Stimulated activated CD8-positive, alpha-beta memory T cell treated with anti-CD3 and anti-CD28 coated beads, Interleukin-7, amount 100 ng/mL, for 1 hour (primary cell): ENCODE measurements around the gene EHD3.
"Not testable (repeated sequence)": the region's sequence is repeated elsewhere in the genome, so short reads cannot be mapped to it uniquely, and the experiment has no call there.

Experiments used
- DNase-seq, 2 donors: peaks; one replicate each; pipeline ENCODE4 v3.0.0-alpha.2; 2020; ENCODE audit warnings: low read depth in 2 of 2

The EHD3 gene

GRCh38 chr2:31255911-31256571 is 22.1 kb downstream of the EHD3 start:
- no peak for DNase-seq

DNA sequence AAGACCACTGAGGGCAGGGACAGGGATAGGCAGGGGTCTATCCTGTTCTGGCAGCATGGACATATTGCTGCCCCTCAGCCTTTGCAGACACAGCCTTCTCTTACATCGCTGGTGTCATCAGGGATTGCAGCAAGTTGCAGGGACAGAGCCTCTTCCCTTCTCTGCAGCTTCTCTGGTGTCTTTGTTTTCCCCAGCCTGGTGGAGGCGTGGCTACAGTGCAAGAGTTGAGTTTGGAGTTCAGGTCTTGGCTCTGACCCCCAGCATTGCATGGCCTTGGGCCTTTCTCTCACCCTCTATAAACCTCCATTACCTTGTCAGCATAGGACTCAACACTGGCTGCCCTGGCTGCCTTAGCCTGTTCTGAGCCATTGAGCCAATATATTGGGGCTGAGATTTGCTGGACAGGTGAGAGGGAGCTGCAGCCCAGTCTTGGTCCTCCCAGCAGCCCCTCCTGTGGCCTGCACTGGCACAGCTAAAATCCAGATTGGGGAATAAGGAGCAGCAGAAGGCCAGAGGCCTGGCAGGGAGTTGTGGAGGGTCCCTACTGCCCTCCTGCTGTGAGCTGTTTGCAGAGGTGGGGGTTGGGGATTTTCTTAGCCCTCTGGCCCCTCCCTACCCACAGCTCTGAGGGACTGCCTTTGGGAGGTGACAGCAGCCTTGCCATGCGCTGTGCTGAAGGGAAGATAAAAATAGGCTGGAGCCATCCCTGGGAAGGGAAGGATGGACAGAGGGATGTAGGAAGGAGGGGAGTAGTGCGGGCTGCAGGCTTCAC is 22.8 kb downstream of the EHD3 start:
- no peak for DNase-seq

DNA sequence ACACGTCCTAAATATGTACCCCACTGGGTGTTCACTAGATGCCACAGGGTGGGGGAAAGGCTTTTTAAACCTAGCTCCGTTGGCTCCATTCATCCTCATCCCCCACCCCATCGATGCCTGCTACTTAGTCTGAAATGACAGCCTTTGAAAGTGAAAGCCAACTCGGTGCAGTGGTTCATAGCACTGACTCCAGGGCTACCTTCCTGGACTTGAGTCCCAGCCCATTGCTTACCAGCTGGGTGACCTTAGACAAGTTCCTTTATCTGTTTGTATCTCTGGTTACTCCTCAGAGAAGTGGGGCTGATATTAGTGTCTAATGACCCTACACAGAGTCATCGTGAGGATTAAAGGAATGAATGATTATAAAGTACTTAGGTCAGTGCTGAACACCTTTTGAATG is 24.4 kb downstream of the EHD3 start:
- no peak for DNase-seq

GRCh38 chr2:31259075-31259474 is 25.1 kb downstream of the EHD3 start:
- no peak for DNase-seq

- no peak for DNase-seq
Observed at GRCh38 chr2:31260870-31261269, 26.9 kb downstream of the EHD3 start.

- DNase-seq = no peak
Observed at GRCh38 chr2:31263636-31264190, 29.8 kb downstream of the EHD3 start.

GRCh38 chr2:31265234-31265633 is 31.3 kb downstream of the EHD3 start:
- no peak for DNase-seq

GRCh38 chr2:31266804-31267203 is 32.9 kb downstream of the EHD3 start:
- no peak for DNase-seq

- DNase-seq = no peak
Observed at GRCh38 chr2:31267437-31268120, 33.6 kb downstream of the EHD3 start.

GRCh38 chr2:31268344-31268743 is 34.4 kb downstream of the EHD3 start:
- DNase-seq = no peak

GRCh38 chr2:31269087-31269486 is 35.1 kb downstream of the EHD3 start:
- DNase-seq = no peak

GRCh38 chr2:31270131-31270530 is 36.2 kb downstream of the EHD3 start:
- DNase-seq = no peak

GRCh38 chr2:31270822-31271231 is 36.9 kb downstream of the EHD3 start:
- DNase-seq = no peak

DNA sequence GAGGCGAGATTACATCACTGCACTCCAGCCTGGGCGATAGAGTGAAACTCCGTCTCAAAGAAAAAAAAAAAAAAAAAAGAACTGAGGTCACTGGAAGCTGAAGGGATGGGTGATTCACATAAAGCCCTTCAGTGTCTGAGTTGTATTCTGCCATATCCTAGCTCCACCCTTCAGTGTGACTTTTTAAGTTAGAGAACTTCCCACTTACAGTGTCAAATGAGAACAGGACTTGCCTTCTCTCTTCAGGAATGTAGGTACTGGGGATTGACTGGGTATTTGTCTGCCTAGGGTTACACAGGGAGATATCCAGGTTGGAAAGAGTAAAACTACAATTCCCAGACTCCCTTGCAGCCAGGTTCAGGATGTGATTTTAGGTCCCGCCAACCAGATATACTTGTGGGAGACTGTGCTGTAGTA is 37.9 kb downstream of the EHD3 start:
- no peak for DNase-seq

- DNase-seq = no peak
Observed at GRCh38 chr2:31274401-31275075, 40.6 kb downstream of the EHD3 start.

DNA sequence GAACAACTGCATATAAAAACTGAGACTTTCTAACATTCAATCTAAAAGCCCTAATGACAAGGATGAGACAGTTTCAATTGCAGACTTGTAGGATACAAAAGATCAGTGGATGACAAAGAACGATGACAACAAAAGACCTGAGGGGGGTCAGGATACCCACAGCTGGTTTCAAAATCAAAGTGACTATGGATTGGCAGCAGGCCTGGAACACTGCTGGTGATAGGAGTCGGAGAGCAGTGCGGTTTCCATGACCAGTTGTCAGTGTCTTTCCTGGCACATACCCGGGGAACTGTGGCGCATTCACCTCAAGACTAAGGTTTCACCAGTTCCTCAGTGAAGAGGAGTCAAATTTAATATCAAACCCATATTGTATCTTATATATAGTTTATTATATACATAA is 42.0 kb downstream of the EHD3 start:
- no peak for DNase-seq

GRCh38 chr2:31277621-31278020 is 43.7 kb downstream of the EHD3 start:
- no peak for DNase-seq

DNA sequence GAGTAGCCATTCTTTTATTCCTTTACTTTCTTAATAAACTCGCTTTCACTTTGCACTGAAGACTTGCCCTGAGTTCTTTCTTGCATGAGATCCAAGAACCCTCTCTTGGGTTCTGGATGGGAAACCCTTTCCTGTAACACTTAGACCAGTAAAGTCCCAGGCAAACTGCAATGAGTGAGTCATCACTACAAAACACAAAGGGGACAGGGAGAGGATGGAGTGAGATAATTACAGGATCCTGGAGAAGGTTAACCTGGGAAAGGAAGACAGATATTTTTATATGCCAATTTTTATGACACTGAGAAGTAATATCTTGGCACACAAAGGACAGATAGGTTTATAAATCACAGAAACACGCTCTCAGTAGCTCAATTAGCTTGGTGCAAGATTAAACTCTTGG is 48.7 kb downstream of the EHD3 start:
- DNase-seq = no peak

GRCh38 chr2:31283193-31283919 is 49.4 kb downstream of the EHD3 start:
- not testable (repeated sequence) for DNase-seq

DNA sequence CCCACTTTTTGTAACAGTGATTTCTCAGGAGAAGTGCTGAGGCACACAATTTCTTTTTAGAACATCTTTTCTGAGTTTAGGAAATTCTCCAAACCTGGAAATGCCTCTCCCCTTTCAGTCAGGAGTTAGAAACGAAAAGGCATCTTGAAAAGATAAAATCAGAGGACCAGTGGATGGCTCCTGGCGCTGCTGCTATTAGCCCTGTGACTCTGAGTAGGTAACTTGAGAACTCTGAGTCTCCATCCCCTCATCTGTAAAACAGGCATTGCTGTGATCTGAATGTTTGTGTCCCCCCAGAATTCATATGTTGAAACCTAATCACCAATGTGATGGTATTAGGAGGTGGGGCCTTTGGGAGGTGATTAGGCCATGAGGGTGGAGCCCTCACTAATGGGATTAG is 50.2 kb downstream of the EHD3 start:
- no peak for DNase-seq

GRCh38 chr2:31286230-31286629 is 52.3 kb downstream of the EHD3 start:
- no peak for DNase-seq
